HFFc6 (cell line): Measurements from ENCODE around the gene FHAD1. TPM values are rescaled to one million over a fixed set of nuclear protein-coding genes. Genes with fewer than 3 reads are reported as not detected.

Experiments
- DNase-seq: peaks from one replicate; pipeline ENCODE4 v3.0.0-alpha.2; 2018
- H3K27ac Mint-ChIP-seq: 2 replicates; pipeline ENCODE4 v1.8.0; 2020; ENCODE audit warnings: mild to moderate bottlenecking, mixed read lengths
- H3K27me3 Mint-ChIP-seq: 2 replicates; pipeline ENCODE4 v1.8.0; 2021; ENCODE audit warnings: mild to moderate bottlenecking, moderate library complexity, mixed read lengths; ENCODE audit not compliant: insufficient read depth
- H3K36me3 Mint-ChIP-seq: 2 replicates; pipeline ENCODE4 v1.8.0; 2021; ENCODE audit warnings: low read depth, mixed read lengths
- H3K4me1 Mint-ChIP-seq: 2 replicates; pipeline ENCODE4 v1.8.0; 2020; ENCODE audit warnings: low read depth, mixed read lengths
- H3K4me3 Mint-ChIP-seq: 2 replicates; pipeline ENCODE4 v1.8.0; 2020; ENCODE audit warnings: mild to moderate bottlenecking, moderate library complexity, mixed read lengths
- H3K9me3 Mint-ChIP-seq: 2 replicates; pipeline ENCODE4 v1.8.0; 2020; ENCODE audit warnings: mild to moderate bottlenecking, mixed read lengths
- CTCF ChIP-seq: fragments of 200-600 bp; sonication (generic); IDR thresholded peaks from 2 replicates; pipeline ENCODE4 v1.5.0; 2021; ENCODE audit warnings: antibody characterized with exemption, mild to moderate bottlenecking
- total RNA-seq, 6 experiments: library from RNA; stranded (reverse); fragmentation: NEBNext Ultra II Directional; extraction: Animal tissue kit (Norgen Biotek cat#: 25700); gene quantifications; 2 replicates in 1 of 6; 3 replicates in 5 of 6; pipeline ENCODE4 v1.2.3, GENCODE V29; 2021

The FHAD1 gene
- total RNA-seq, 6 experiments from 2014 or later, result 0.16 to 0.25 TPM; not detected in 4

DNA sequence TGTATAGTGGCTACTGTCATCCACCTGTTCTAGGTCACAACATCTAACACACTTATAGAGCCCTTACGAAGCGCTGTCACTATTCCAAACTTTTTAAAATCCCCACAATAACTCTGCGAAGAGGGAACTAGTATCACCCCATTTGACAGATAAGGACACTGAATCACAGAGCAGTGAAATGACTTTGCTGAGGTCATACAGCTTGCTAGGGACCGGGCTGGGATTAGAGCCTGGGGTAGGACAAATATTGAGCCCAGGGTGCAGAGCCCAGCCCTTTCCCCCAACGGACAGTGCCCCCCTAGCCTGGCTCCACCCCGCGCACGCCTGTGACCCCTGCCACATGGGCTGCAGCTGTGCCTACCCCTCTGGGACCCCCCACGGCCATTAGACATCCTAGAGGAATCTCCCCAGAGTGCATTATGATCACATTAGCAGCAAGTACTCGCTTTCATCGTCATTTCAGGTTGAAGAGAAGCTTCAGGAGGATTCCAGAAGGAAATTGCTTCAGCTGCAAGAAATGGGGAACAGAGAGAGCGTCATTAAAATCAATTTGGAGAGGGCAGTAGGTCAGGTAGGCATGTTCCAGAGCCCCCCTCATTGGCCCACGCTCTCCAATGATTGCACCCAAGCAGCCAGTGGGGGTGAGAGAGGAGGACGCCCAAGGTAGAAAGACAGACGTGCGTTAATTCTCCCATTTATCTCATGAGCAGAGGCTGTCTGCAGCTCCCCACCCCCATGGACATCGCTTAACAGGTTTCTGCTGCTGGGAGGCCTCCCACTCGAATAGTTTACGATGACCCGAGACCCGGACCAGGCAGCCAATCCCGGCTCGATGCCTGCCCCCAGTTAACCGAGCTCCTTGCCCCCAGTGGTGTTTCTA is 77.2 kb downstream of the FHAD1 start:
- no peak for DNase-seq
- peaks cover 43% of the 10 kb centered on the region for H3K4me1 Mint-ChIP-seq
- TF ChIP-seq CTCF, result no peak
- peaks cover 1% of the 10 kb centered on the region for H3K27me3 Mint-ChIP-seq
- peaks cover 6% of the 10 kb centered on the region; the same call in 1 of the 2 replicates for H3K36me3 Mint-ChIP-seq
- H3K9me3 Mint-ChIP-seq, result peaks cover 15% of the 10 kb centered on the region
- peak overlapping the region; percentile 36; the same call in 1 of the 2 replicates for H3K4me3 Mint-ChIP-seq
- H3K27ac Mint-ChIP-seq, result no peak overlapping the region

DNA sequence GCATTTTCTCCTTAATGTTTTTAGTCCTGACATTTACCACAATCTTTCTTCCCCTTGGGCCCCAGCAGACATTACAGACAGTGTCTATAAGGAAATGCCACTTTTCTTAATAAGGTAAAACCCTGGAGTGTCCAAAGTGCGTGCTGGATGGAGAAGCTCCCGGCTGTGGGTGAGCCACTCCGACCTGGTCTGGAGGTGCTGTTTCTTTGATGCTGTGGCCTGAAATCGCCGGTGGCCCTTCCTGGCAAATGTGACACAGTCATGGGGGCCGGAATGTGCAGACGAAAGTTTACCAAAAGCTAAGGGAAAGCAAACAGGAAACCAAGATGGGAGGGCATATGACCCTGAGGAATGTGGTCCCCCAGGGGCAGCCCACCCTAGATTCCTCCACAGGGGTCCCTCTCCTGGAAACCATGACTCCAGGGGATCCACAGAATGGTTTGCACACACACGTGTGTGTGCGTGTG is 77.9 kb downstream of the FHAD1 start:
- DNase-seq, result no peak
- no peak for TF ChIP-seq CTCF
- Mint-ChIP-seq H3K27me3 (peaks cover 3% of the 10 kb centered on the region), H3K9me3 (peaks cover 11% of the 10 kb centered on the region), H3K4me1 (peaks cover 43% of the 10 kb centered on the region), H3K27ac (no peak overlapping the region), H3K4me3 (no peak overlapping the region), H3K36me3 (peaks cover 6% of the 10 kb centered on the region; the same call in 1 of the 2 replicates)

DNA sequence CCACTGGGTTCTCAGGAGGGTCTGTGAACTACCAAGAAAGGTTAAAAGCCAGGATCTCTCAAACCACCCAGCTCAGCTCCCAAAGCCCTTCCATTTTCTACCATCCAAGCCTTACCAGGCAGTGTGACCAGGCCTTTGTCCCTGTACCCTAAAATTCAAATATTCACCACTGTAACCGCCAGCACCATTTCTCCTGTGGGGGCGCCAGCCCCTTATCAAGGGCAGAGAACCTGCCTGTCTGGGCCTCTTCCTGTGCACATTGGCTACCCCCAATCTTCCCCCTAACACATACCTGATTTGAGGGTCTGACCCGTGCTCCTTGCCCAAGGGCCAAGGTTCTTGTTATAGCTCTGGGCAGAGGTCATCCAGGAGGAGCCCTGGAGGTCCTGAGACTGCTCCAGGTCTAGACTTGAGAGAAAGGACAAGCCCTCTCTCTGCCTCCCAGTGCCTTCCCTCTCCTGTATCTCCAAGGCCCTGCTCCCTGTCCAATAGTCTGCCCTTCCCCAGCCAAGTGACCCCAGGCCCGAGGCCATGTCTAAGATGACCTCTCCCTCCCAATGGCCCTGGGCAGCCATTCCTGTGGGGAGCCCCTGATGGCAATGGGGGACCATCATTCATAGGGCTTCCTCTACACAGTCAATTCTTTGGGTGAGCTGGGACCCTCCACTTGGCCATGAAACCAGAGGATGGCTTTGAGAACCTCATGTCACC is 78.5 kb downstream of the FHAD1 start:
- TF ChIP-seq CTCF, result peak; percentile 35; the same call in 1 of the 2 replicates
- no peaks in the 10 kb centered on the region; the same call in 1 of the 2 replicates for H3K36me3 Mint-ChIP-seq
- no peak for DNase-seq
- no peak overlapping the region for H3K27ac Mint-ChIP-seq
- H3K27me3 Mint-ChIP-seq, result peaks cover 3% of the 10 kb centered on the region
- peaks cover 43% of the 10 kb centered on the region for H3K4me1 Mint-ChIP-seq
- peaks cover 4% of the 10 kb centered on the region for H3K9me3 Mint-ChIP-seq
- H3K4me3 Mint-ChIP-seq, result no peak overlapping the region

- Mint-ChIP-seq H3K27me3 (peaks cover 5% of the 10 kb centered on the region), H3K9me3 (no peaks in the 10 kb centered on the region), H3K36me3 (no peaks in the 10 kb centered on the region), H3K4me1 (peaks cover 46% of the 10 kb centered on the region), H3K27ac (no peak overlapping the region), H3K4me3 (peak overlapping the region; percentile 1; the same call in 1 of the 2 replicates)
- no peak for TF ChIP-seq CTCF
- no peak for DNase-seq
Measured at GRCh38 chr1:15326691-15327588, 79.9 kb downstream of the FHAD1 start.
